ENCODE data around the gene PIEZO2.

PIEZO2 gene

GRCh38 chr18:10841203-10841602 is 308.2 kb downstream of the PIEZO2 start:
- TF ChIP-seq, protein P1, sequence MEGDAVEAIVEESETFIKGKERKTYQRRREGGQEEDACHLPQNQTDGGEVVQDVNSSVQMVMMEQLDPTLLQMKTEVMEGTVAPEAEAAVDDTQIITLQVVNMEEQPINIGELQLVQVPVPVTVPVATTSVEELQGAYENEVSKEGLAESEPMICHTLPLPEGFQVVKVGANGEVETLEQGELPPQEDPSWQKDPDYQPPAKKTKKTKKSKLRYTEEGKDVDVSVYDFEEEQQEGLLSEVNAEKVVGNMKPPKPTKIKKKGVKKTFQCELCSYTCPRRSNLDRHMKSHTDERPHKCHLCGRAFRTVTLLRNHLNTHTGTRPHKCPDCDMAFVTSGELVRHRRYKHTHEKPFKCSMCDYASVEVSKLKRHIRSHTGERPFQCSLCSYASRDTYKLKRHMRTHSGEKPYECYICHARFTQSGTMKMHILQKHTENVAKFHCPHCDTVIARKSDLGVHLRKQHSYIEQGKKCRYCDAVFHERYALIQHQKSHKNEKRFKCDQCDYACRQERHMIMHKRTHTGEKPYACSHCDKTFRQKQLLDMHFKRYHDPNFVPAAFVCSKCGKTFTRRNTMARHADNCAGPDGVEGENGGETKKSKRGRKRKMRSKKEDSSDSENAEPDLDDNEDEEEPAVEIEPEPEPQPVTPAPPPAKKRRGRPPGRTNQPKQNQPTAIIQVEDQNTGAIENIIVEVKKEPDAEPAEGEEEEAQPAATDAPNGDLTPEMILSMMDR (IDR thresholded peaks at IDR 0.05; ENCODE audit: low read depth, low read length) = no peak
- DNase-seq (ENCODE audit: extremely low read depth, low read depth) = no peak

DNA sequence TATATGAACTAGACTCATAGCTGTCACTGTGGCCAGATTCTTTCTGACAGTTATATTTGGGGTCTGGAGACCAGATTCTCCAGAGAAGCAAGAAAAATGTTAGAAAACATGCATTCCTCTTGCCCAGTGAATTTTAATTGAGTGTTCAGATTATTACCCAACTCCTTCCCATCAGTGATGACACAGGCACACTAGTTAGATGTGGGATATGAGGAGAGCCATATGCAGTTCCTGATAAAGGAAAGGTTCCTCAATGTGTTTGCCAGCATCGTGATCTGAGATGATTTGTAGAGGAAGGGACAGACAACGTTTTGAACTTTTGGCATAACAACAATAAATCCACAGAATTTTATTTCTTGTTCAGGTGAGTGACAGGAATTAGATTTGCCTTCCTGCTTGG is 308.6 kb downstream of the PIEZO2 start:
- TF ChIP-seq, protein P1 (IDR thresholded peaks at IDR 0.05; ENCODE audit: low read depth, low read length) = no peak
- no peak for DNase-seq (ENCODE audit: extremely low read depth, low read depth)

GRCh38 chr18:10839421-10839820 is 309.9 kb downstream of the PIEZO2 start:
- TF ChIP-seq, protein P1 (IDR thresholded peaks at IDR 0.05; ENCODE audit: low read depth, low read length) = no peak
- DNase-seq (ENCODE audit: extremely low read depth, low read depth) = no peak

DNA sequence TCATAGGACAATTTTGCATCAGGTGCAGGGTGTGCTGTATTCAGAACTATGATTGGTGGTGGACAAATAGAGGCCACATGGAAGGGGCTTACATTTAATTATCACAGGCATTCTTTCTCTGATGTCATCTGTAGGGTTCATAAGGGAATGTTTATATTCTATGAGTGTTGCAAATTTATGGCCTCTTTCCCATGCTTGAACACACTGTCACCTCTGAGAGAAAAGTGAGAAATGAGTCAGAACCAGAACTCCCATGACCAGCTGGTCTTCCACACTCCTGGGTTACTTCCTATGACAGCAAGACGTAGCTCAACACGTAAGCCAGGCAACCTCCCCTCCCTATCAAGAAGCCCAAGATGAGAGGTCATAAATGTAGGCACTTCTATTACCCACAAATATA is 310.8 kb downstream of the PIEZO2 start:
- TF ChIP-seq, protein P1 (IDR thresholded peaks at IDR 0.05; ENCODE audit: low read depth, low read length) = no peak
- no peak for DNase-seq (ENCODE audit: extremely low read depth, low read depth)

GRCh38 chr18:10834128-10834815 is 315.1 kb downstream of the PIEZO2 start:
- TF ChIP-seq, protein P1 (IDR thresholded peaks at IDR 0.05; ENCODE audit: low read depth, low read length) = no peak
- no peak for DNase-seq (ENCODE audit: extremely low read depth, low read depth)

GRCh38 chr18:10833656-10834055 is 315.7 kb downstream of the PIEZO2 start:
- TF ChIP-seq, protein P1 (IDR thresholded peaks at IDR 0.05; ENCODE audit: low read depth, low read length) = no peak
- DNase-seq (ENCODE audit: extremely low read depth, low read depth) = no peak

DNA sequence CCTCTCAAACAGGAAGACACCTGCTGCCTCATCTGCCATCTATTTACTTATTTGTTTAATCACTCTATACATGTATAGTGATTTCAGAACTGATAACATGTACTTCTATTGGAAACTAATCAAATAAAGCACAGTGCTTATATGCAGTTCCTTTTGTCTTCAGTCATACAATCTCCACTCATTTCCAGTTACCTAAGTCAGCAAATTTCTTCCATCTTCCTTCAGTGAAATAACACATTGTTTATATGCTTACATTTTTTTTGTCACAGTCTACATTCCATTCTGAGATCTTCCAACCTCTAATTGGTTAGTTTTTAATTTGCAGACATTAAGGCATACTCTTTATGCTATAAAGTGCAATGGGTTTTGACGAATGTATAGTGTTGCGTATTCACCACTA is 323.0 kb downstream of the PIEZO2 start:
- no peak for DNase-seq (ENCODE audit: extremely low read depth, low read depth)
- TF ChIP-seq, protein P1 (IDR thresholded peaks at IDR 0.05; ENCODE audit: low read depth, low read length) = no peak

Measured in AG09319 (cell line).